ENCODE measurements around the gene TMPO. TPM values are rescaled to one million over a fixed set of nuclear protein-coding genes. Genes with fewer than 3 reads are reported as not detected.
"Not testable (repeated sequence)": the region's sequence is repeated elsewhere in the genome, so short reads cannot be mapped to it uniquely, and the experiment has no call there.

TMPO gene
- total RNA-seq, 1 donor from 2014 or later = 65.3 TPM

- no peak for DNase-seq (ENCODE audit: extremely low read depth, low read depth, low spot score)
These were observed 59.6 kb downstream of the TMPO start for GRCh38 chr12:98575013-98575412.

GRCh38 chr12:98576795-98577194 lies 61.4 kb downstream of the TMPO start:
- DNase-seq (ENCODE audit: extremely low read depth, low read depth, low spot score) = not testable (repeated sequence)

GRCh38 chr12:98578392-98578791 lies 63.0 kb downstream of the TMPO start:
- no peak for DNase-seq (ENCODE audit: extremely low read depth, low read depth, low spot score)

GRCh38 chr12:98578821-98579220 lies 63.4 kb downstream of the TMPO start:
- no peak for DNase-seq (ENCODE audit: extremely low read depth, low read depth, low spot score)

- DNase-seq (ENCODE audit: extremely low read depth, low read depth, low spot score) = no peak
These were observed 64.0 kb downstream of the TMPO start for GRCh38 chr12:98579347-98579746.

GRCh38 chr12:98579835-98580234 lies 64.4 kb downstream of the TMPO start:
- DNase-seq (ENCODE audit: extremely low read depth, low read depth, low spot score) = no peak

GRCh38 chr12:98580695-98581094 lies 65.3 kb downstream of the TMPO start:
- no peak for DNase-seq (ENCODE audit: extremely low read depth, low read depth, low spot score)

- DNase-seq (ENCODE audit: extremely low read depth, low read depth, low spot score) = no peak
These were observed 65.7 kb downstream of the TMPO start for GRCh38 chr12:98581101-98581500.

- DNase-seq (ENCODE audit: extremely low read depth, low read depth, low spot score) = no peak
These were observed 66.7 kb downstream of the TMPO start for GRCh38 chr12:98582093-98582492.

- DNase-seq (ENCODE audit: extremely low read depth, low read depth, low spot score) = no peak
These were observed 71.7 kb downstream of the TMPO start for GRCh38 chr12:98587084-98587483.

GRCh38 chr12:98591209-98591608 lies 75.8 kb downstream of the TMPO start:
- DNase-seq (ENCODE audit: extremely low read depth, low read depth, low spot score) = no peak

- DNase-seq (ENCODE audit: extremely low read depth, low read depth, low spot score) = no peak
These were observed 77.5 kb downstream of the TMPO start for GRCh38 chr12:98592825-98593322.

GRCh38 chr12:98593351-98594049 lies 78.1 kb downstream of the TMPO start, which contains the start of gene SLC25A3:
SLC25A3 (plus strand) TSS chr12:98593686; CDS start chr12:98593979, 293 bp downstream.
- DNase-seq (ENCODE audit: extremely low read depth, low read depth, low spot score) = peak; percentile 83

GRCh38 chr12:98594050-98594835 lies 78.9 kb downstream of the TMPO start:
- DNase-seq (ENCODE audit: extremely low read depth, low read depth, low spot score) = no peak

GRCh38 chr12:98595243-98595988 lies 80.0 kb downstream of the TMPO start:
- no peak for DNase-seq (ENCODE audit: extremely low read depth, low read depth, low spot score)

- DNase-seq (ENCODE audit: extremely low read depth, low read depth, low spot score) = not testable (repeated sequence)
These were observed 81.9 kb downstream of the TMPO start for GRCh38 chr12:98597313-98597712.

Other genes starting within 250 kb of the TMPO start
- 417 and 545 TPM in 2 replicates for gene SLC25A3, start 78.1 kb downstream of the TMPO start, total RNA-seq
- gene IKBIP, start 129.2 kb downstream of the TMPO start, total RNA-seq = 67.8 and 74.2 TPM in 2 replicates
- 23.3 and 27.4 TPM in 2 replicates for gene APAF1, start 129.7 kb downstream of the TMPO start, total RNA-seq